Endothelial cell of umbilical vein (primary cell): ENCODE measurements around the gene ZBTB7C. TPM values are rescaled to one million over a fixed set of nuclear protein-coding genes. Genes with fewer than 3 reads are reported as not detected.

ENCODE experiments used
- BruUV-seq: library from RNA; stranded (reverse); fragments of 400-500 nt; replicated peaks from 2 replicates; lab custom pipeline; 2021; lab: Mats Ljungman, UMichigan
- CTCF ChIA-PET: fragments of 300-600, 350-600 bp; sonication (Branson Sonifier 250); formaldehyde crosslinking; loops from one replicate; lab custom pipeline; 2021; ENCODE audit warnings: antibody characterized with exemption, inconsistent platforms; lab: Charles Lee
- POLR2A ChIA-PET: fragments of 300-600, 350-600 bp; sonication (Branson Sonifier 250); formaldehyde crosslinking; loops from one replicate; lab custom pipeline; 2021; ENCODE audit warnings: antibody characterized with exemption, inconsistent platforms; lab: Charles Lee
- DNase-seq: peaks from one replicate; pipeline ENCODE4 v3.0.0-alpha.2; 2011; ENCODE audit warnings: low read depth, low spot score
- FAIRE-seq: peaks from 2 replicates; lab custom pipeline; 2011; peaks lifted over from hg19 to GRCh38; lab: Jason Lieb, UNC
- H2AFZ ChIP-seq: 2 replicates; pipeline ENCODE4 v1.6.0; 2012; ENCODE audit warnings: low read depth, low read length, control low read depth, inconsistent platforms
- H3K27ac ChIP-seq: 2 replicates; pipeline ENCODE4 v1.5.1; 2011; ENCODE audit warnings: low read depth, mild to moderate bottlenecking, control low read depth, low read length, moderate library complexity; ENCODE audit not compliant: insufficient read depth
- H3K27me3 ChIP-seq, 2 experiments: 2 replicates each; pipeline versions ENCODE4 v1.6.0 to v1.6.1; 2011; ENCODE audit warnings: low read length in 2 of 2, mixed read lengths in 1 of 2; ENCODE audit not compliant: control insufficient read depth in 2 of 2, insufficient read depth in 2 of 2
- H3K36me3 ChIP-seq, 2 experiments: 2 replicates in 1 of 2; 3 replicates in 1 of 2; pipeline ENCODE4 v1.5.1; 2011; ENCODE audit warnings: low read length in 2 of 2, mild to moderate bottlenecking in 1 of 2, moderate library complexity in 1 of 2; ENCODE audit not compliant: control insufficient read depth in 2 of 2, insufficient read depth in 2 of 2; ENCODE audit errors: extremely low read depth in 1 of 2
- H3K4me1 ChIP-seq: 3 replicates; pipeline ENCODE4 v1.5.1; 2011; ENCODE audit warnings: mild to moderate bottlenecking, low read length; ENCODE audit not compliant: control insufficient read depth, insufficient read depth; ENCODE audit errors: extremely low read depth
- H3K4me2 ChIP-seq: 2 replicates; pipeline ENCODE4 v1.6.1; 2011; ENCODE audit warnings: low read length, control low read depth, mixed read lengths; ENCODE audit not compliant: insufficient read depth
- H3K4me3 ChIP-seq, 3 experiments: fragments of 200-600 bp in 1 of 3; sonication (generic), shearing (Covaris generic) in 1 of 3; replicated peaks in 1 of 3; 2 replicates each; pipeline ENCODE4 v1.5.1; 2011 to 2016; ENCODE audit warnings: control low read depth in 3 of 3, low read length in 3 of 3, mild to moderate bottlenecking in 2 of 3, inconsistent platforms in 1 of 3, low read depth in 1 of 3, moderate library complexity in 1 of 3; ENCODE audit not compliant: insufficient read depth in 1 of 3
- H3K79me2 ChIP-seq: 2 replicates; pipeline ENCODE4 v1.6.0; 2012; ENCODE audit warnings: low read length, inconsistent platforms; ENCODE audit not compliant: control insufficient read depth, insufficient read depth
- H3K9ac ChIP-seq: replicated peaks from 2 replicates; pipeline ENCODE3; 2011; ENCODE audit warnings: low read length, control low read depth; ENCODE audit not compliant: insufficient read depth; ENCODE audit errors: extremely low read depth
- H3K9me1 ChIP-seq: replicated peaks from 3 replicates; pipeline ENCODE4 v1.6.0; 2011; ENCODE audit warnings: mild to moderate bottlenecking, low read length; ENCODE audit not compliant: control insufficient read depth, insufficient read depth; ENCODE audit errors: extremely low read depth
- H3K9me3 ChIP-seq: replicated peaks from 2 replicates; pipeline ENCODE4 v1.5.1; 2012; ENCODE audit warnings: low read length, inconsistent platforms; ENCODE audit not compliant: control insufficient read depth, insufficient read depth
- H4K20me1 ChIP-seq: replicated peaks from 2 replicates; pipeline ENCODE3; 2011; ENCODE audit warnings: mild to moderate bottlenecking, low read length; ENCODE audit not compliant: control insufficient read depth, insufficient read depth; ENCODE audit errors: extremely low read depth
- EZH2 ChIP-seq: IDR thresholded peaks from 2 replicates; pipeline ENCODE4 v1.6.1; 2012; ENCODE audit warnings: borderline replicate concordance, low read depth, mild to moderate bottlenecking, moderate library complexity, low read length, inconsistent platforms; ENCODE audit not compliant: severe bottlenecking
- FOS ChIP-seq: IDR thresholded peaks from 2 replicates; pipeline ENCODE4 v1.6.1; 2011; ENCODE audit warnings: mild to moderate bottlenecking, low read length, moderate library complexity, borderline replicate concordance; ENCODE audit not compliant: insufficient read depth
- GATA2 ChIP-seq: IDR thresholded peaks from 2 replicates; pipeline ENCODE4 v1.7.0; 2011; ENCODE audit warnings: low read depth, mild to moderate bottlenecking, moderate library complexity, mixed read lengths, low read length; ENCODE audit not compliant: insufficient read length, insufficient read depth
- JUN ChIP-seq: IDR thresholded peaks from 2 replicates; pipeline ENCODE4 v1.6.1; 2011; ENCODE audit warnings: borderline replicate concordance, low read depth; ENCODE audit not compliant: insufficient read length, insufficient read depth
- MAX ChIP-seq: IDR thresholded peaks from 2 replicates; pipeline ENCODE4 v1.6.1; 2011; ENCODE audit not compliant: insufficient read depth, insufficient read length
- MYC ChIP-seq: IDR thresholded peaks from one replicate; pipeline ENCODE4 v1.6.1; 2011; ENCODE audit warnings: mild to moderate bottlenecking, low read depth, low read length
- POLR2A ChIP-seq: IDR thresholded peaks from 2 replicates; pipeline ENCODE4 v1.6.1; 2012; ENCODE audit warnings: low read depth, mild to moderate bottlenecking, control low read depth, low read length
- POLR2AphosphoS5 ChIP-seq: IDR thresholded peaks from 2 replicates; pipeline ENCODE4 v1.6.1; 2012; ENCODE audit warnings: low read depth, mild to moderate bottlenecking, control low read depth, low read length, moderate library complexity; ENCODE audit not compliant: insufficient read depth
- dilution Hi-C: fragments of 300-500 bp; cut with MboI; formaldehyde crosslinking; loops from one replicate; pipeline ENCODE4 v1.15.0; 2019; ENCODE audit warnings: low sequenced_read_pairs; ENCODE audit not compliant: extremely low pct_ligation_motif_present
- intact Hi-C: fragments of 100-400 bp; cut with micrococcal nuclease; formaldehyde crosslinking; loops from one replicate; pipeline ENCODE4 v1.10.0; 2022
- polyA plus RNA-seq, 4 experiments: library from polyadenylated mRNA; depleted of rRNA in 3 of 4; stranded (reverse) in 3 of 4; unstranded in 1 of 4; fragments of >200 nt; gene quantifications; 2 replicates each; pipeline versions ENCODE4 v1.2.1 to v1.2.3, GENCODE V29; 2011 to 2012; ENCODE audit warnings: missing spikeins in 1 of 4
- total RNA-seq: library from RNA; stranded (reverse); gene quantifications from 2 replicates; pipeline ENCODE4 v1.2.3, GENCODE V29; 2021

Gene ZBTB7C
- total and polyA plus RNA-seq, 2 donors (not counting 3 experiments of a cell fraction or from before 2014, with no cell fraction given): not detected

GRCh38 chr18:48105317-48105716 is 303.9 kb downstream of the ZBTB7C start:
- H3K9me3 ChIP-seq: no peaks in the 10 kb centered on the region
- TF ChIP-seq FOS (no peak), POLR2AphosphoS5 (no peak), MAX (no peak), POLR2A (no peak)
- H3K9me1 ChIP-seq: no peaks in the 10 kb centered on the region
- no peak overlapping the region for H3K9ac ChIP-seq
- no peak overlapping the region for H3K4me2 ChIP-seq
- POLR2A ChIA-PET: no interaction called here
- H3K36me3 ChIP-seq: no peaks in the 10 kb centered on the region
- intact Hi-C loops (no loop called here), dilution Hi-C loops (no loop called here)
- CTCF ChIA-PET: no interaction called here
- no peak overlapping the region for H3K4me3 ChIP-seq
- no peaks in the 10 kb centered on the region for H3K27me3 ChIP-seq
- DNase-seq: no peak
- H3K79me2 ChIP-seq: no peaks in the 10 kb centered on the region
- BruUV-seq: no TSS peak
- H2AFZ ChIP-seq: no peak overlapping the region
- FAIRE-seq: no peak
- no peaks in the 10 kb centered on the region for H3K4me1 ChIP-seq
- H3K27ac ChIP-seq: no peak overlapping the region
- H4K20me1 ChIP-seq: no peaks in the 10 kb centered on the region

- H3K4me2 ChIP-seq: no peak overlapping the region
- H2AFZ ChIP-seq: no peak overlapping the region
- H3K36me3 ChIP-seq: no peaks in the 10 kb centered on the region
- H3K27me3 ChIP-seq: no peaks in the 10 kb centered on the region
- no peaks in the 10 kb centered on the region for H3K9me1 ChIP-seq
- no peak overlapping the region for H3K4me3 ChIP-seq
- H3K4me1 ChIP-seq: no peaks in the 10 kb centered on the region
- DNase-seq: no peak
- H4K20me1 ChIP-seq: no peaks in the 10 kb centered on the region
- dilution Hi-C loops (no loop called here), intact Hi-C loops (no loop called here)
- no peaks in the 10 kb centered on the region for H3K9me3 ChIP-seq
- POLR2A ChIA-PET: no interaction called here
- no peak overlapping the region for H3K27ac ChIP-seq
- TF ChIP-seq POLR2A (no peak), POLR2AphosphoS5 (no peak), MYC (no peak), MAX (no peak), FOS (no peak), EZH2 (no peak), JUN (no peak), GATA2 (no peak)
- H3K9ac ChIP-seq: no peak overlapping the region
- BruUV-seq: no TSS peak
- CTCF ChIA-PET: no interaction called here
- H3K79me2 ChIP-seq: no peaks in the 10 kb centered on the region
- no peak for FAIRE-seq
Measured at GRCh38 chr18:48104705-48105104, 304.5 kb downstream of the ZBTB7C start.
